Stomach smooth muscle (tissue), 2 donors: ENCODE results near the gene JMJD6.

Experiments
- H3K27ac ChIP-seq: one replicate; pipeline ENCODE4 v1.7.0; 2013; ENCODE audit warnings: mild to moderate bottlenecking, low read length, inconsistent platforms
- H3K27me3 ChIP-seq, 2 donors: one replicate each; pipeline ENCODE4 v1.7.0; 2013; ENCODE audit warnings: low read length in 2 of 2; ENCODE audit not compliant: insufficient read depth in 2 of 2, control insufficient read depth in 1 of 2
- H3K36me3 ChIP-seq, 2 donors: one replicate each; pipeline ENCODE4 v1.7.0; 2013; ENCODE audit warnings: low read length in 2 of 2; ENCODE audit not compliant: control insufficient read depth in 2 of 2, insufficient read depth in 2 of 2
- H3K4me1 ChIP-seq: one replicate; pipeline ENCODE4 v1.7.0; 2013; ENCODE audit warnings: low read length; ENCODE audit not compliant: control insufficient read depth, insufficient read depth
- H3K4me3 ChIP-seq, 2 donors: one replicate each; pipeline ENCODE4 v1.7.0; 2013; ENCODE audit warnings: low read length in 2 of 2
- H3K9ac ChIP-seq, 2 donors: one replicate each; pipeline ENCODE4 v1.7.0; 2013; ENCODE audit warnings: low read length in 2 of 2, mild to moderate bottlenecking in 1 of 2
- H3K9me3 ChIP-seq, 2 donors: one replicate each; pipeline ENCODE4 v1.7.0; 2013; ENCODE audit warnings: low read length in 2 of 2; ENCODE audit not compliant: control insufficient read depth in 2 of 2
- donor health status: healthy.
- donor health status: Pancreatic carcinoma.

The JMJD6 gene

GRCh38 chr17:76678330-76678729, 48.1 kb downstream of the JMJD6 start:
- Histone ChIP-seq H3K4me3 (no peak overlapping the region), H3K9me3 (no peaks in the 10 kb centered on the region), H3K9ac (no peak overlapping the region), H3K36me3 (peaks cover 11 to 25% of the 10 kb centered on the region in 2 donors), H3K4me1 (peaks cover 26% of the 10 kb centered on the region), H3K27ac (no peak overlapping the region), H3K27me3 (no peaks in the 10 kb centered on the region)

- H3K27me3 ChIP-seq, result no peaks in the 10 kb centered on the region
- peaks cover 11 to 21% of the 10 kb centered on the region in 2 donors for H3K36me3 ChIP-seq
- H3K9me3 ChIP-seq, result no peaks in the 10 kb centered on the region
- no peak overlapping the region for H3K4me3 ChIP-seq
- H3K27ac ChIP-seq, result no peak overlapping the region
- no peak overlapping the region for H3K9ac ChIP-seq
- H3K4me1 ChIP-seq, result peaks cover 18% of the 10 kb centered on the region
Measured at GRCh38 chr17:76677406-76677805, 49.0 kb downstream of the JMJD6 start.

DNA sequence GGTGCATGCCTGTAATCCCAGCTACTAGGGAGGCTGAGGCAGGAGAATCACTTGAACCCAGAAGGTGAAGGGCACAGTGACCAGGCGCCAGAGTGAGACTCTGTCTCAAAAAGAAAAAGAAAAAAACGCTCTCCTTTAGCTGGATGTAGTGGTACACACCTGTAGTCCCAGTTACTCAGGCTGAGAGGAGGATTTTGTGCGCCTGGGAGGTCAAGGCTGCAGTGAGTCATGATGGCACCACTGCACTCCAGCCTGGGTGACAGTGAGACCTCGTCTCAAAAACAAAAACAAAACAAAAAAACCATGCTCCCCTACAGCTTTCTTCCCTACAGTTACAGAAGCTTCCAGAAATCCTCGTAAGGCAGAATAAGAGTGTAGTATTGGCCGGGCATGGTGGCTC, 49.8 kb downstream of the JMJD6 start:
- H3K36me3 ChIP-seq, result peaks cover 11 to 21% of the 10 kb centered on the region in 2 donors
- H3K27me3 ChIP-seq, result no peaks in the 10 kb centered on the region
- no peaks in the 10 kb centered on the region for H3K9me3 ChIP-seq
- H3K27ac ChIP-seq, result no peak overlapping the region
- H3K4me1 ChIP-seq, result peaks cover 13% of the 10 kb centered on the region
- no peak overlapping the region for H3K4me3 ChIP-seq
- H3K9ac ChIP-seq, result no peak overlapping the region

DNA sequence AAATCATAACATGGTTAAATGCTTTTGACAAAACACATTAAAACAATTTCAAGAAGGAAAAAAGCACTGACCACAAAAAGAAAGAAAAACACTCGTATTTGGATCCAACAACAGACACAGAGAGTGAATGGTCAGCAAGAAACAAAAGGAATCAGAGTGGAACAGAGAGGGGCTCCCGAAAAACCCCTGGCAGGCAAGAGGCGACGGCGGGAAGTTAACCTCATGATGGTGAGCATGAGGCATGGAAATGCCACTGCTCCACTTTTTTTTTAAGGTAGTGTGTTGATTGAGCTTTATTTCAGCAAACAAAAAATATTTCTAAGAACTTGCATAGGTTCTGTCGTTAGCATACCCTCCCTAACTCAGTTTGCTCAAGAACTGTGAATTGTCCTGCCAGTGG, 50.8 kb downstream of the JMJD6 start:
- Histone ChIP-seq H3K4me1 (peaks cover 11% of the 10 kb centered on the region), H3K27me3 (no peaks in the 10 kb centered on the region), H3K27ac (no peak overlapping the region), H3K4me3 (no peak overlapping the region), H3K36me3 (peaks cover 11 to 21% of the 10 kb centered on the region in 2 donors), H3K9ac (no peak overlapping the region), H3K9me3 (no peaks in the 10 kb centered on the region)

- Histone ChIP-seq H3K36me3 (peaks cover 11 to 19% of the 10 kb centered on the region in 2 donors), H3K27ac (no peak overlapping the region), H3K9me3 (no peaks in the 10 kb centered on the region), H3K9ac (no peak overlapping the region), H3K4me1 (peaks cover 11% of the 10 kb centered on the region), H3K27me3 (no peaks in the 10 kb centered on the region), H3K4me3 (no peak overlapping the region)
Measured at GRCh38 chr17:76674600-76674999, 51.8 kb downstream of the JMJD6 start.

DNA sequence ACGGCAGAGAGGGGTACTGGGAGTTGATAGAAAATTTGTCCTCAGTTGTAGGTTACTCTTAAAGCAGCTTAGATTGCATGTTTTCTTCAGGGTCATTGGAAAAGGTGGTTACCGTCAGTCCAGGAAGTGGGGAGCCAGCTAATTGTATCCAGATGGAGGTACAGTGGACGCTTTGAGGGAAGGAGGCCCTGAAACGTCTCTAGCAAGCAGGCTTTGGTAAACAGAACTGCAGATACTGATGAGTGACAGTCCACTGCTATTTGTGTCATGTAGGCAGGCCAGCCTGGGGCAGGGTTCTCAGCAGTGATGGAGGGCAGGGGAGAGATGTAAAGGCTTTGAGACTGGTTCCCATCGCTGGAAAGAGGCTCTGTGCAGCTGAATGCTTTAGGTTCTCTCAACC, 52.7 kb downstream of the JMJD6 start:
- H3K27ac ChIP-seq, result no peak overlapping the region
- no peaks in the 10 kb centered on the region for H3K27me3 ChIP-seq
- peaks cover 13% of the 10 kb centered on the region for H3K4me1 ChIP-seq
- no peaks in the 10 kb centered on the region for H3K9me3 ChIP-seq
- no peak overlapping the region for H3K4me3 ChIP-seq
- no peak overlapping the region for H3K9ac ChIP-seq
- H3K36me3 ChIP-seq, result peaks cover 10 to 18% of the 10 kb centered on the region in 2 donors

- Histone ChIP-seq H3K4me3 (no peak overlapping the region), H3K9me3 (no peaks in the 10 kb centered on the region), H3K36me3 (peaks cover 3 to 10% of the 10 kb centered on the region in 2 donors), H3K9ac (no peak overlapping the region), H3K27me3 (no peaks in the 10 kb centered on the region), H3K27ac (peak overlapping the region; percentile 46), H3K4me1 (peaks cover 13% of the 10 kb centered on the region)
Measured at GRCh38 chr17:76672892-76673291, 53.5 kb downstream of the JMJD6 start.

GRCh38 chr17:76672270-76672851, 54.0 kb downstream of the JMJD6 start:
- peaks cover 2 to 7% of the 10 kb centered on the region in 2 donors for H3K36me3 ChIP-seq
- H3K9me3 ChIP-seq, result no peaks in the 10 kb centered on the region
- peak overlapping the region; percentile 90 to 91 for H3K4me3 ChIP-seq
- H3K4me1 ChIP-seq, result peaks cover 13% of the 10 kb centered on the region
- peak overlapping the region; percentile 88 to 89 for H3K9ac ChIP-seq
- H3K27me3 ChIP-seq, result no peaks in the 10 kb centered on the region
- peak overlapping the region; percentile 82 for H3K27ac ChIP-seq

GRCh38 chr17:76671912-76672262, 54.5 kb downstream of the JMJD6 start:
- Histone ChIP-seq H3K9me3 (no peaks in the 10 kb centered on the region), H3K27ac (peak overlapping the region; percentile 82), H3K36me3 (peaks cover 0 to 4% of the 10 kb centered on the region in 2 donors), H3K4me1 (peaks cover 13% of the 10 kb centered on the region), H3K4me3 (peak overlapping the region; percentile 90 to 91), H3K27me3 (no peaks in the 10 kb centered on the region), H3K9ac (peak overlapping the region; percentile 88 to 89)

DNA sequence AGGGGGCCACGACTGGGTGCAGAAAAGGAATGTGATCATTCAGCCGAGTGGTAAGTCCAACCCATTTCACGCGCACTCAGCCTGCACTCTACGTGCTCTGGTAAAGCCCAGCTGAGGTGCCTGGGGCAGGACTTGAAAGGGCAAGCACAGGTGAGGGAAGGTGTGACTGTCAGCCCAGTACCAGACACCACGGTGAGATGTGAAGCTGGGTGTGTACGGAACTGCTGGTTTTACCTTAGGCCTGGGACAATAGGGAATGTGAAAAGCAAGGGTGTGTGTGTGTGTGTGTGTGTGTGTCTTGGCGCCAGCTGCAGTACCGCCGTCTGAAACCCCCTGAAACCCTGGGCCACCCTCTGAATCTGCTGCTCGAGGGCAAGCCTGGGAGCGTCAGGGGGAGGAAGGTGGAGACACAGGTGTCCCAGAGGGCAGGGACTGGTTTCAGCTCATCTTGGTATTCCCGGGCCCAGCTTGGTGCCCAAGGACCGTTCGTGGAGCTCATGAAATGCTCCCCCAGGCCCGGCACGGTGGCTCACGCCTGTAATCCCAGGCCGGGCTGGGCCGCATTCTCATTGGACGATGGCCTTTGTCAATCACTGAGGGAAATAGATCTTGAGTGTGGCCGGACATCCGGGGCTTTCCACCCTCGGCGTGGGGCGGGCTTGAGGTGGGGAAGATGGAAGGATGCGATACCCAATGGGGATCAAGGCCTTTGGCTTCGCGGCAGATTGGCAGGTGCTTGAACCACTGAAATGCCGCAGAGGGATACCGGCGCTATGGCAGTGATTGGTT, 55.1 kb downstream of the JMJD6 start:
- H3K27ac ChIP-seq, result peak overlapping the region; percentile 82
- peak overlapping the region; percentile 90 to 91 for H3K4me3 ChIP-seq
- H3K9ac ChIP-seq, result peak overlapping the region; percentile 86 to 88
- H3K9me3 ChIP-seq, result no peaks in the 10 kb centered on the region
- H3K36me3 ChIP-seq, result peaks cover 0 to 4% of the 10 kb centered on the region in 2 donors
- peaks cover 13% of the 10 kb centered on the region for H3K4me1 ChIP-seq
- no peaks in the 10 kb centered on the region for H3K27me3 ChIP-seq

- H3K4me1 ChIP-seq, result peaks cover 13% of the 10 kb centered on the region
- peak overlapping the region; percentile 57 to 79 for H3K4me3 ChIP-seq
- H3K27ac ChIP-seq, result no peak overlapping the region
- no peaks in the 10 kb centered on the region for H3K9me3 ChIP-seq
- H3K36me3 ChIP-seq, result peaks cover 0 to 3% of the 10 kb centered on the region in 2 donors
- peak overlapping the region; percentile 62 to 86 for H3K9ac ChIP-seq
- H3K27me3 ChIP-seq, result peaks cover 0 to under 1% of the 10 kb centered on the region in 2 donors
Measured at GRCh38 chr17:76670718-76671122, 55.7 kb downstream of the JMJD6 start.
